A549 (cell line): Measurements from ENCODE around the gene ARMC7. TPM values are rescaled to one million over a fixed set of nuclear protein-coding genes. Genes with fewer than 3 reads are reported as not detected.

Source experiments
- ATAC-seq, 2 experiments: fragments of 200-7000 bp in 1 of 2; fragments of >200 bp in 1 of 2; cut with Nextera tagmentation in 1 of 2; cut with Tn5 transposase in 1 of 2; 3 replicates each; pipeline versions ENCODE4 v1.8.0 to v1.9.1; 2018 to 2020; ENCODE audit warnings: mild to moderate bottlenecking in 1 of 2, moderate library complexity in 1 of 2
- CTCF ChIA-PET: fragments of 300-600 bp; sonication (Branson Sonifier 250); formaldehyde crosslinking; extraction: SDS; loops from one replicate; lab custom pipeline; 2021; ENCODE audit warnings: antibody characterized with exemption, inconsistent platforms; lab: Yijun Ruan, JAX
- POLR2A ChIA-PET: fragments of 350-600 bp; formaldehyde crosslinking; extraction: SDS; loops from one replicate; lab custom pipeline; 2021; ENCODE audit warnings: antibody characterized with exemption, inconsistent platforms; lab: Yijun Ruan, JAX
- DNase-seq, 2 experiments: peaks; one replicate each; pipeline versions ENCODE4 v3.0.0 to v3.0.0-alpha.2; 2011 to 2016; ENCODE audit warnings: low read depth in 1 of 2, low spot score in 1 of 2
- FAIRE-seq: peaks from 2 replicates; lab custom pipeline; 2011; peaks lifted over from hg19 to GRCh38; lab: Jason Lieb, UNC
- H3K27ac ChIP-seq, 2 experiments: fragments of >200 bp; sonication (Bioruptor Twin); formaldehyde crosslinking; 3 replicates each; pipeline ENCODE4 v1.5.1; 2016 to 2017
- H3K4me1 ChIP-seq: fragments of >200 bp; sonication (Bioruptor Twin); formaldehyde crosslinking; 3 replicates; pipeline ENCODE4 v1.6.1; 2016
- H3K4me2 ChIP-seq: fragments of >200 bp; sonication (Bioruptor Twin); formaldehyde crosslinking; 3 replicates; pipeline ENCODE4 v1.6.1; 2016
- H3K4me3 ChIP-seq: fragments of >200 bp; sonication (Bioruptor Twin); formaldehyde crosslinking; 3 replicates; pipeline ENCODE4 v1.5.1; 2016
- H3K9me3 ChIP-seq: fragments of >200 bp; sonication (Bioruptor Twin); formaldehyde crosslinking; 3 replicates; pipeline ENCODE4 v1.6.1; 2016
- CEBPB ChIP-seq, 2 experiments: fragments of >200 bp in 1 of 2; sonication (Bioruptor Twin) in 1 of 2; formaldehyde crosslinking in 1 of 2; IDR thresholded peaks; 2 replicates each; pipeline ENCODE4 v1.6.1; 2012 to 2016
- CHD2 ChIP-seq: fragments of 150-350 bp; IDR thresholded peaks from 2 replicates; pipeline ENCODE4 v1.6.1; 2014; ENCODE audit warnings: low read length; ENCODE audit not compliant: partially characterized antibody
- EHMT2 ChIP-seq: fragments of 200-600 bp; sonication (generic); IDR thresholded peaks from 2 replicates; pipeline ENCODE4 v1.6.1; 2016; ENCODE audit warnings: antibody characterized with exemption, low read depth, mild to moderate bottlenecking, moderate library complexity
- GATA3 ChIP-seq: IDR thresholded peaks from 2 replicates; pipeline ENCODE4 v1.6.1; 2012; ENCODE audit warnings: borderline replicate concordance
- HDAC2 ChIP-seq: fragments of 200-600 bp; sonication (generic); IDR thresholded peaks from 2 replicates; pipeline ENCODE4 v1.6.1; 2016
- HEYL ChIP-seq: fragments of 250-450 bp; sonication (Bioruptor Pico); IDR thresholded peaks from 2 replicates; pipeline ENCODE4 v1.8.0; 2021; ENCODE audit warnings: mild to moderate bottlenecking, moderate library complexity
- HOXB13 ChIP-seq: fragments of 250-450 bp; sonication (Bioruptor Pico); IDR thresholded peaks from 2 replicates; pipeline ENCODE4 v1.5.0; 2020; ENCODE audit warnings: low read depth, mild to moderate bottlenecking, moderate library complexity
- KDM5A ChIP-seq: fragments of 200-600 bp; sonication (generic); IDR thresholded peaks from 2 replicates; pipeline ENCODE4 v1.6.1; 2016; ENCODE audit warnings: antibody characterized with exemption, mild to moderate bottlenecking
- NPAS2 ChIP-seq: fragments of 250-450 bp; sonication (Bioruptor Pico); IDR thresholded peaks from 2 replicates; pipeline ENCODE4 v1.8.0; 2022; ENCODE audit warnings: mild to moderate bottlenecking, moderate library complexity, borderline replicate concordance
- PHF8 ChIP-seq: fragments of 200-600 bp; sonication (generic); IDR thresholded peaks from 2 replicates; pipeline ENCODE4 v1.6.1; 2016; ENCODE audit warnings: low read depth, mild to moderate bottlenecking, antibody characterized with exemption, moderate library complexity, borderline replicate concordance
- POLR2A ChIP-seq: IDR thresholded peaks from 2 replicates; pipeline ENCODE4 v1.6.1; 2012; ENCODE audit warnings: mild to moderate bottlenecking, low read length
- RNF2 ChIP-seq: fragments of 200-600 bp; sonication (generic); IDR thresholded peaks from 2 replicates; pipeline ENCODE4 v1.6.1; 2016; ENCODE audit warnings: low read depth, mild to moderate bottlenecking, antibody characterized with exemption, moderate library complexity, borderline replicate concordance
- SMC3 ChIP-seq: fragments of >200 bp; sonication (Bioruptor Twin); formaldehyde crosslinking; IDR thresholded peaks from 3 replicates; pipeline ENCODE4 v1.6.1; 2018; ENCODE audit warnings: inconsistent platforms
- WGBS: methylation state at CpG from one replicate; pipeline ENCODE4 v1.1.6; 2017; ENCODE audit errors: missing lambda C conversion rate; 5-methylcytosine and 5-hydroxymethylcytosine counted together
- polyA plus RNA-seq, 4 experiments: library from polyadenylated mRNA; depleted of rRNA in 3 of 4; stranded (reverse); fragments of >200 nt; fragmentation: RNase III in 1 of 4; extraction: RNeasy Plus Mini Kit Qiagen cat#74134 plus additional on column Dnase treatment in 1 of 4; gene quantifications; 2 replicates in 3 of 4; 3 replicates in 1 of 4; pipeline ENCODE4 v1.2.3, GENCODE V29; 2011 to 2017
- TF ChIP-seq, protein P1 (sequence below): fragments of >200 bp; sonication (Bioruptor Twin); formaldehyde crosslinking; IDR thresholded peaks from 3 replicates; pipeline ENCODE4 v1.6.1; 2016
- TF ChIP-seq, protein P2 (sequence below): fragments of 450-650 bp; IDR thresholded peaks from 2 replicates; pipeline ENCODE4 v1.6.1; 2014; ENCODE audit warnings: antibody characterized with exemption
- TF ChIP-seq, protein P3 (sequence below): fragments of 200-600 bp; sonication (generic); IDR thresholded peaks from 2 replicates; pipeline ENCODE4 v1.6.1; 2016; ENCODE audit warnings: antibody characterized with exemption, mild to moderate bottlenecking, moderate library complexity
- TF ChIP-seq, protein P4 (sequence below): fragments of 250-450 bp; sonication (Bioruptor Pico); IDR thresholded peaks from 2 replicates; pipeline ENCODE4 v1.5.0; 2021; ENCODE audit warnings: mild to moderate bottlenecking, moderate library complexity, borderline replicate concordance

Gene ARMC7
- polyA plus RNA-seq, 2 of the 4 experiments (the other 2 are of a cell fraction), result 8.5 to 12.6 TPM

DNA sequence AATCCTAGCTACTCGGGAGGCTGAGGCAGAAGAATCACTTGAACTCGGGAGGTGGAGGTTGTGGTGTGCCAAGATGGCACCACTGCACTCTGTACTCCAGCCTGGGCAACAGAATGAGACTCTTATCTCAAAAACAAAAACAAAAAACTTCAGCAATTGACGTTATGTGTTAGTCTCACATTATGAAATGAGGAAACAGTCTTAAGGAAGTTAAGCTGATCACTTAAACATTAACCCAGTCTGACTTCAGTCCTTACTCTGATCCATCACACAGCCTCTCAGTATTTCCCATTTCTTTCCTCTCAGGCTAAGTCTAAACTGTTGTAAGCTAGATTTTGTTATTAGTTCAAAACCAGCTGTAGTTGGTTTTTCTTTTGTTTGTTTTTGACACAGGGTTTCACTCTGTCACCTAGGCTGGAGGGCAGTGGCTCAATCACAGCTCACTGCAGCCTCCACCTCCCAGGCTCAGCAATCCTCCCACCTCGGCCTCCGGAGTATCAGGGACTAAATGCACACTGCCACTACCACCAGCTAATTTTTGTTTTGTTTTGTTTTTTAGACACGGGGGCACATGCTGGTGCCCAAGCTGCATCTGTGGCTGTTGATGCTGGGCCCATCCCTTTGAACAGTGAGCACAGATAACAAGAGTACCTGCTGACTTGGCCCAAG is 38.2 kb downstream of the ARMC7 start:
- H3K4me2 ChIP-seq, result peak overlapping the region; percentile 25; the same call in 2 of the 3 replicates
- no peak for DNase-seq
- POLR2A ChIA-PET, result interaction anchor here (1.1 kb wide), 1 partner anchor 24 kb away, joined by 4 read pairs; no protein-coding TSS in a partner anchor
- no peaks in the 10 kb centered on the region for H3K9me3 ChIP-seq
- H3K4me1 ChIP-seq, result peaks cover 49% of the 10 kb centered on the region
- 0 out of 6 replicates have a peak, but pooled peaks have one; percentile 9 to 23 for ATAC-seq
- 0 out of 6 replicates have a peak overlapping the region, but pooled peaks of 1 of the 2 experiments have one; percentile 12 for H3K27ac ChIP-seq
- H3K4me3 ChIP-seq, result no peak overlapping the region
- no peak for FAIRE-seq
- TF ChIP-seq POLR2A (no peak), RNF2 (no peak), GATA3 (no peak), NPAS2 (no peak)
- WGBS, result 59% methylated on average over 6 of the region's 6 CpGs
- CTCF ChIA-PET, result interaction anchor here (0.6 to 62.2 kb wide), 10 partner anchors 8 to 186 kb away, joined by 3 to 3429 read pairs (median 5); partner anchors contain the start of genes ARMC7, ATP5PD, KCTD2 and NT5C

- no peak for ATAC-seq
- H3K27ac ChIP-seq, result peak overlapping the region; percentile 56 to 85; a peak in 5 of 6 replicates
- no peak for TF ChIP-seq POLR2A
- TF ChIP-seq, protein P1, sequence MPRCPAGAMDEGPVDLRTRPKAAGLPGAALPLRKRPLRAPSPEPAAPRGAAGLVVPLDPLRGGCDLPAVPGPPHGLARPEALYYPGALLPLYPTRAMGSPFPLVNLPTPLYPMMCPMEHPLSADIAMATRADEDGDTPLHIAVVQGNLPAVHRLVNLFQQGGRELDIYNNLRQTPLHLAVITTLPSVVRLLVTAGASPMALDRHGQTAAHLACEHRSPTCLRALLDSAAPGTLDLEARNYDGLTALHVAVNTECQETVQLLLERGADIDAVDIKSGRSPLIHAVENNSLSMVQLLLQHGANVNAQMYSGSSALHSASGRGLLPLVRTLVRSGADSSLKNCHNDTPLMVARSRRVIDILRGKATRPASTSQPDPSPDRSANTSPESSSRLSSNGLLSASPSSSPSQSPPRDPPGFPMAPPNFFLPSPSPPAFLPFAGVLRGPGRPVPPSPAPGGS, result no peak
- no peak for TF ChIP-seq HDAC2
- no peak for TF ChIP-seq EHMT2
- TF ChIP-seq HEYL (CRISPR knock-in tag), result no peak
- TF ChIP-seq, protein P2, sequence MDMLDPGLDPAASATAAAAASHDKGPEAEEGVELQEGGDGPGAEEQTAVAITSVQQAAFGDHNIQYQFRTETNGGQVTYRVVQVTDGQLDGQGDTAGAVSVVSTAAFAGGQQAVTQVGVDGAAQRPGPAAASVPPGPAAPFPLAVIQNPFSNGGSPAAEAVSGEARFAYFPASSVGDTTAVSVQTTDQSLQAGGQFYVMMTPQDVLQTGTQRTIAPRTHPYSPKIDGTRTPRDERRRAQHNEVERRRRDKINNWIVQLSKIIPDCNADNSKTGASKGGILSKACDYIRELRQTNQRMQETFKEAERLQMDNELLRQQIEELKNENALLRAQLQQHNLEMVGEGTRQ, result no peak
- TF ChIP-seq, protein P3, sequence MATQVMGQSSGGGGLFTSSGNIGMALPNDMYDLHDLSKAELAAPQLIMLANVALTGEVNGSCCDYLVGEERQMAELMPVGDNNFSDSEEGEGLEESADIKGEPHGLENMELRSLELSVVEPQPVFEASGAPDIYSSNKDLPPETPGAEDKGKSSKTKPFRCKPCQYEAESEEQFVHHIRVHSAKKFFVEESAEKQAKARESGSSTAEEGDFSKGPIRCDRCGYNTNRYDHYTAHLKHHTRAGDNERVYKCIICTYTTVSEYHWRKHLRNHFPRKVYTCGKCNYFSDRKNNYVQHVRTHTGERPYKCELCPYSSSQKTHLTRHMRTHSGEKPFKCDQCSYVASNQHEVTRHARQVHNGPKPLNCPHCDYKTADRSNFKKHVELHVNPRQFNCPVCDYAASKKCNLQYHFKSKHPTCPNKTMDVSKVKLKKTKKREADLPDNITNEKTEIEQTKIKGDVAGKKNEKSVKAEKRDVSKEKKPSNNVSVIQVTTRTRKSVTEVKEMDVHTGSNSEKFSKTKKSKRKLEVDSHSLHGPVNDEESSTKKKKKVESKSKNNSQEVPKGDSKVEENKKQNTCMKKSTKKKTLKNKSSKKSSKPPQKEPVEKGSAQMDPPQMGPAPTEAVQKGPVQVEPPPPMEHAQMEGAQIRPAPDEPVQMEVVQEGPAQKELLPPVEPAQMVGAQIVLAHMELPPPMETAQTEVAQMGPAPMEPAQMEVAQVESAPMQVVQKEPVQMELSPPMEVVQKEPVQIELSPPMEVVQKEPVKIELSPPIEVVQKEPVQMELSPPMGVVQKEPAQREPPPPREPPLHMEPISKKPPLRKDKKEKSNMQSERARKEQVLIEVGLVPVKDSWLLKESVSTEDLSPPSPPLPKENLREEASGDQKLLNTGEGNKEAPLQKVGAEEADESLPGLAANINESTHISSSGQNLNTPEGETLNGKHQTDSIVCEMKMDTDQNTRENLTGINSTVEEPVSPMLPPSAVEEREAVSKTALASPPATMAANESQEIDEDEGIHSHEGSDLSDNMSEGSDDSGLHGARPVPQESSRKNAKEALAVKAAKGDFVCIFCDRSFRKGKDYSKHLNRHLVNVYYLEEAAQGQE, result no peak
- TF ChIP-seq, all 56 proteins: peak for 0
- Histone ChIP-seq H3K9me3 (no peaks in the 10 kb centered on the region), H3K4me2 (peak overlapping the region; percentile 89), H3K4me1 (peaks cover 59% of the 10 kb centered on the region), H3K4me3 (peak overlapping the region; percentile 78; the same call in 2 of the 3 replicates)
- 43% methylated on average over 6 of the region's 6 CpGs for WGBS
- POLR2A ChIA-PET, result no interaction called here
- CTCF ChIA-PET, result interaction anchor here (0.6 to 62.2 kb wide), 7 partner anchors 11 to 377 kb away, joined by 3 to 3429 read pairs (median 8); partner anchors contain the start of genes ARMC7, ATP5PD, KCTD2 and NT5C
- DNase-seq (no peak), FAIRE-seq (no peak)
Measured at GRCh38 chr17:75151930-75152329, 42.2 kb downstream of the ARMC7 start.

DNA sequence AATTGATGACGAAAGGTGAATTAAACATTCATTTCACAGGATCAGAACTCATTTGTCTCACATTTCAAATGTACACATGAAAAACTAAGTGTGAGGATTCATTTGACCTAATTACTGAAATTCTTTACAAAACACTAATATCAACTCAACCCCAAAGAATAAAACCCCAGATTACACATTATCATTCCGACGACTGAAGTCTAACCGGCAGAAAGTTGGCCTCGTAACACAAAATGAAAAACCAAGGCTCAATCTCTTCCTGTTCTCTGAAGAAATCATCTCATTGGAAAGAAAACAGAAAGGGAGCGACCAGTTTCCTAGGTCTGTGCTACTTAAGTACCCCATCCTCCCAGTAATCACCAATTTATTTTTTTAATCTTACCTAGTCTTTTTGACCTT is 42.8 kb downstream of the ARMC7 start:
- FAIRE-seq, result no peak
- H3K4me1 ChIP-seq, result peaks cover 59% of the 10 kb centered on the region
- H3K9me3 ChIP-seq, result no peaks in the 10 kb centered on the region
- TF ChIP-seq SMC3 (no peak), HEYL (CRISPR knock-in tag) (no peak), EHMT2 (no peak), NPAS2 (no peak), PHF8 (no peak), HOXB13 (CRISPR knock-in tag) (no peak), CEBPB (IDR thresholded peaks at IDR 0.05) (no peak), CHD2 (no peak), KDM5A (no peak)
- TF ChIP-seq, protein P4, sequence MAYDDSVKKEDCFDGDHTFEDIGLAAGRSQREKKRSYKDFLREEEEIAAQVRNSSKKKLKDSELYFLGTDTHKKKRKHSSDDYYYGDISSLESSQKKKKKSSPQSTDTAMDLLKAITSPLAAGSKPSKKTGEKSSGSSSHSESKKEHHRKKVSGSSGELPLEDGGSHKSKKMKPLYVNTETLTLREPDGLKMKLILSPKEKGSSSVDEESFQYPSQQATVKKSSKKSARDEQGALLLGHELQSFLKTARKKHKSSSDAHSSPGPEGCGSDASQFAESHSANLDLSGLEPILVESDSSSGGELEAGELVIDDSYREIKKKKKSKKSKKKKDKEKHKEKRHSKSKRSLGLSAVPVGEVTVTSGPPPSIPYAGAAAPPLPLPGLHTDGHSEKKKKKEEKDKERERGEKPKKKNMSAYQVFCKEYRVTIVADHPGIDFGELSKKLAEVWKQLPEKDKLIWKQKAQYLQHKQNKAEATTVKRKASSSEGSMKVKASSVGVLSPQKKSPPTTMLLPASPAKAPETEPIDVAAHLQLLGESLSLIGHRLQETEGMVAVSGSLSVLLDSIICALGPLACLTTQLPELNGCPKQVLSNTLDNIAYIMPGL (CRISPR knock-in tag), result no peak
- no peak for DNase-seq
- ChIA-PET CTCF (interaction anchor here (0.5 to 1.1 kb wide), 4 partner anchors 21 to 925 kb away, joined by 3 to 5 read pairs (median 4); partner anchors contain the start of gene NT5C), POLR2A (interaction anchor here (0.9 kb wide), 1 partner anchor 30 kb away, joined by 3 read pairs; the partner anchor contains the start of gene SUMO2)
- H3K4me3 ChIP-seq, result peak overlapping the region; percentile 78
- no peak for ATAC-seq
- peak overlapping the region; percentile 85 to 95 for H3K27ac ChIP-seq
- 26% methylated on average over 6 of the region's 6 CpGs for WGBS
- peak overlapping the region; percentile 89 for H3K4me2 ChIP-seq
